ENCODE results near the gene PPFIA3.
"Not testable (repeated sequence)": the region's sequence is repeated elsewhere in the genome, so short reads cannot be mapped to it uniquely, and the experiment has no call there.

PPFIA3 gene

GRCh38 chr19:49125025-49125731 is 5.8 kb downstream of the PPFIA3 start:
- no peak for DNase-seq

GRCh38 chr19:49126575-49126974 is 7.2 kb downstream of the PPFIA3 start:
- DNase-seq = no peak

DNA sequence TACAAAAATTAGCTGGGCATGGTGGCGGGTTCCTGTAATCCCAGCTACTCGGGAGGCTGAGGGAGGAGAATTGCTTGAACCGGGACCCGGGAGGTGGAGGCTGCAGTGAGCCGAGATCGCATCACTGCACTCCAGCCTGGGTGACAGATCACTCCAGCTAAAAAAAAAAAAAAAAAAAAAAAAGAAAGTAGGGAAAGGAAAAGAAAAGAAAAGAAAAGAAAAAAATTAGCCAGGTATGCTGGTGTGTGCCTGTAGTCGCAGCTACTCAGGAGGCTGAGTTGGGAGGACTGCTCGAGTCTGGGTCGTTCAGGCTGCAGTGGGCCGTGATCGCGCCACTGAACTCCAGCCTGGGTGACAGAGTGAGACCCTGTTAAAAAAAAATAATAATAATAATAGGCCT is 7.9 kb downstream of the PPFIA3 start:
- DNase-seq = not testable (repeated sequence)

GRCh38 chr19:49127674-49128544 is 8.6 kb downstream of the PPFIA3 start:
- peak; percentile 95 for DNase-seq

DNA sequence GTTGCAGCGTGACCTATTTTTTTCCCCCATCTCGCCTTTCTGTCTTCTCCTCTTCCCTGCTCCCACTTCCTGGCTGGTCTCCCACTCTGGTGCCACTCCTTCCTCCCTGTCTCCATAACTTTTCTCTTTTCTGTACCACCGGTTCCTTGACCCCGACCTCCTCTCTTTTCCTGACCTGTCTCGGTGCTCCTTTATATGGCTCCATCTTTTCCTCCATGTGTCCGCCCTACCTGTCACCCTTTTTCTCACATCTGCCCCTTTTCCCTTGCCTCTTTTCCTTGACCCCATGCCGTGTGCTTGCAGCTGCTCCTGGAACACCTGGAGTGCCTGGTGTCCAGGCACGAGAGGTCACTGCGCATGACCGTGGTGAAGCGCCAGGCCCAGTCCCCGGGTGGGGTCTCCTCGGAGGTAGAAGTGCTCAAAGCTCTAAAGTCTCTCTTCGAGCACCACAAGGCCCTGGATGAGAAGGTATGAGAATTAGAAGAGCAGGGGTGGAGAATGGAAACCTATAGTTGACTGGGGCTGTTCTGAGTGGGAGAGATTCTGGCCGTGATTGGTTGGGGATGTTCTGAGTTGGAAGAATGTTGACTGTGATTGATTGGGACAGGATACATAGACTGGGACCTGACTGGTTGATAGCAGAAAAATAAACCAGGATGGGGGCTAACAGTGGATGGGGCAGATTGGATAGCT is 9.3 kb downstream of the PPFIA3 start:
- DNase-seq = no peak

- DNase-seq = no peak
Measured at GRCh38 chr19:49129238-49129583, 9.9 kb downstream of the PPFIA3 start.

DNA sequence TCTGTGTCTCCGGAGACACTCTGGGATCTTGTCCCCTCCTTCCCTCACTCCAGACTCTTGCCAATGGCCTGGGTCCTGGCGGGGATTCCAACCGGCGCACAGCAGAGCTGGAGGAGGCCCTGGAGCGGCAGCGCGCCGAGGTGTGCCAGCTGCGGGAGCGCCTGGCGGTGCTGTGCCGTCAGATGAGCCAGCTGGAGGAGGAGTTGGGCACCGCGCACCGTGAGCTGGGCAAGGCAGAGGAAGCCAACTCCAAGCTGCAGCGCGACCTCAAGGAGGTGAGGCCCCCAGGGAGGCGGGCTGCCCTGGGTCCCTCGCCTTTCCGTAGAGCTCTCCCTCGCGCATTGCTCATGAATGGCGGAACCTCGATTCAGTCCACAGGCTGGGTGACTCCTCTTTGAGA is 11.0 kb downstream of the PPFIA3 start:
- no peak for DNase-seq

- DNase-seq = peak; percentile 41
Measured at GRCh38 chr19:49132974-49133609, 13.7 kb downstream of the PPFIA3 start.

DNA sequence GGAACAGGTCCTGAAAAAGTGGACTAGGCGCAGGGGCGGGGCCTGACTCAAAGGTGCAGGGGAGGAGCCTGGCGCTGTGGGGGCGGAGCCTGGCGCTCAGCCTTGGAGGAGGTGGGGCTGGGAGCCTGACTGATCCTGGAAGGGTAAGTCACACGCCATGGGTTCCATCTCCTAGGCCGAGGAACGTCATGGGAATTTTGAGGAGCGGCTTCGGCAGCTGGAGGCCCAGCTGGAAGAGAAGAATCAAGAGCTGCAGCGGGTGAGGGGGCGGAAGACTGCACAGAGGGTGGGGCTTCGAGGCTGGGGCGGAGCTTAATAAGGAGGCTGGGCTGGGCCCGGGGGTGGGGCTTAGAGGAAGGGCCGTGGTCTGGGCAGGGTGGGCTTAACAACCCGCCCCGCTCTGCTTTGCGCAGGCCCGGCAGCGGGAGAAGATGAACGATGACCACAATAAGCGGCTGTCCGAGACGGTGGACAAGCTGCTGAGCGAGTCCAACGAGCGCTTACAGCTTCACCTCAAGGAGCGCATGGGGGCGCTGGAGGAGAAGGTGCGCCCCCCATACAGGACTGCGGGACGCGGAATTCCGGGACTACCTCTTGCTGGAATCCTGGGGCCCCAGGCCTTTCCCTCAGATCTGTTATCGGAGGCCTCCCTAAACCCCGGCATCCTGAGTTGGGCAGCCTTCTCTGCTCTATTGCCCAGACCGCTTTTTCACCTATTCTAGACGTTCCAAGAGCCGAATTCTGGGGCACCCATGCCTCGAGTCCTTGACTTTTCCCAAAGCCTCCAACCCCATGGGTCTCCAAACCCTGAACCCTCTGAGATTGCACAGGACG is 14.5 kb downstream of the PPFIA3 start:
- peak; percentile 68 for DNase-seq

GRCh38 chr19:49135686-49136085 is 16.3 kb downstream of the PPFIA3 start:
- DNase-seq = no peak

DNA sequence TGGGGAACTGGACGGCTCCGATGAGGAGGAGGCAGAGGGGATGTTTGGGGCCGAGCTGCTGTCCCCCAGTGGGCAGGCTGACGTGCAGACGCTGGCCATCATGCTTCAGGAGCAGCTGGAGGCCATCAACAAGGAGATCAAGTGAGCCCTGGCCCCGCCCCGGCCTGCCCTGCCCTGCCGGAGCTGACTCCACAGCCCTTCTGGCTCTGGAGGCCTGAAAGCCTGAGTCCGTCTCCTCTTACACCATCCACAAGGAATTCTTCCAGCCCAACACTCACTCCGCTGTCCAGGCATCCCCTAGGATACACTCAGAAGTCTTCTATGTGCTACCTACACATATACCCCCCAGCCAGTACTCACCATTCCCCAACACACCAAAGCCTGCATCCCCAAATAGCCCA is 17.4 kb downstream of the PPFIA3 start:
- no peak for DNase-seq

DNA sequence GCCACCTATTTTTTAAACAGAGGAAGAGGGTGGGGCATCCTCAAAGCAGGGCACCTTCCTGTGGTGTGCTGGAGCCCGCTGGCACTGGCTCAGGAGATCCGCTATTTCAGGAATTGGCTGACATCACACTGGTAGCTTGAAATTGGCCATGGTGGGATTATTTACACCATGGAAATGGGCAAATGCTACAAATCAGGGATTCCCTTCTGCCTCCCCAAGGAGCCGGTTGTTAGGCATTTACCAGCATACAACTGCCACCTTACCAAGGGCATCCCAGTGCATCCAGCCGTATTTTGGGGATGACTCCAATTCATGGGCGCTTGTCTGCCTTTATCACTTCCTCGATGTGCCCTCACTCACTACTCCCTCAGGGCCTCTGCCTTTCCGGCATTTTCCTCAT is 21.6 kb downstream of the PPFIA3 start:
- no peak for DNase-seq

DNA sequence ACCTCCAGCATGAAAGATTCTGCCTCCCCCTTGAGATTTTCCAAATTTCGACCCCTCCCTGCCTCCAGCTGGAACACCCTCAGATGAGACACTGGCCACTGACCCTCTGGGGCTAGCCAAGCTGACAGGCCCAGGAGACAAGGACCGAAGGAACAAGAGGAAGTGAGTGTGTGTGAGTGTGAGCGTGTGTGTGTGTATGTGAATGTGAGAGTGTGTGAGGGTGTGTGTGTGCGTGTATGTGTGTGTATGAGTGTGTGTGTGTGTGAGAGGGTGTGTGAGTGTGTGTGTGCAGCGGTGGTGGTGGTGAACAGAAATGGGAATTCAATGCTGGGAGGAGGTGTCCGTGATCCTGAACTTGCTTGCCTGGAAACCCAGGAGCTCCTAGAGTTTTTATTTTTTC is 22.0 kb downstream of the PPFIA3 start:
- no peak for DNase-seq

DNA sequence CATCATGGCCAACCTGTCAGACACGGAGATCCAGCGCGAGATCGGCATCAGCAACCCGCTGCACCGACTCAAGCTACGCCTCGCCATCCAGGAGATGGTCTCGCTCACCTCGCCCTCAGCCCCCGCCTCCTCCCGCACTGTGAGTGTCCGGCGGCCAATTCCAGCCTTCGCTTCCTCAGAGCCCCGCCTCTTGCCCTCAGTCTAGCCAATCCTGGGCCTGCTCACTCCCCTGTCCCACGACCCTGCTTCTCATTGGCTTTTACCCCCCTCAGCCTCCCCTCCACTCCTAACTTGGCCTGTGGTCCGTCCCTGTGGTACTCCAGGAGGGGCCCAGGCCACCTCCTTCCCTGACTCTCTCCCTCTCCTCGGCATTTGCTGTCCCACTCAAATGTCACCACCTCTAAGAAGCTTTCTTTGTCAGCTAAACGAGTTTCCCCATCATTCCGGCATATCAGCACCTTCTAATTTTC is 23.6 kb downstream of the PPFIA3 start:
- peak; percentile 87 for DNase-seq

DNA sequence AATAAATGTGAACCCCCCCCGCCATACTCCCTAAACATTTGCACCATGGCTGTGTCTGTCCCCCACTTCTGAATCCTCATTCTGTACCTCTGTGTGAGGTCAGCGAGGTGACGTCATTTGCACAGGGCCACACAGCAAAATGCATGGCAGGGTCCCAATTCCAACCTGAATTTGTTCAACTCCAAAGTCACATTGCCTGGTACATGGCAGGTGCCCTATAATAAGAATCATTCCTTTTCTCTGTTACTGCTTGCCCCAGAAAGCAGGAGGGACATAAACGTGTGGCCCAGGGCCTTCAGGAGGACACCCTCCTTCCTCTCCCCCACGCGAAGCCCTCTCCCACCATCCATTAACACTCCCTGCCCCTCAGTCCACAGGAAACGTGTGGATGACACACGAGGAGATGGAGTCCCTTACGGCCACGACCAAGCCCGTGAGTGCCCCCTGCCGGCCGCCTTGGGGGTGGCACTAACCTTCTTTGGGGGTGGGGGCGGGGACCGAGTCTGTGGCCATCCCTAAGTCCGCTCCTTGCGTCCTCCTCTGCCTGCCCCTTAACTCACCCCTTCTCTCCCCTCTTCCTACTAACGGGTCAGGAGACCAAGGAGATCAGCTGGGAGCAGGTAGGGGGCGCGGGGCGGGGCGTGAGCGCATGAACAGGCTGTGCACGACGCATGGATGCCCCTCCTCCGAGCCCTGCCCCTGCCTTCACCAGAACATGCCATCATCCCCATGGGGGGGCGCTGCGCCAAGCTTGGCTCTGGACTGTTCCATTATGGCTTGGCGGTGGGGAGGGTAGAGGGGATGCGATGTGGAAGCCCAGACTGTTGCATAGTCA is 26.4 kb downstream of the PPFIA3 start:
- peak; percentile 85 for DNase-seq

DNA sequence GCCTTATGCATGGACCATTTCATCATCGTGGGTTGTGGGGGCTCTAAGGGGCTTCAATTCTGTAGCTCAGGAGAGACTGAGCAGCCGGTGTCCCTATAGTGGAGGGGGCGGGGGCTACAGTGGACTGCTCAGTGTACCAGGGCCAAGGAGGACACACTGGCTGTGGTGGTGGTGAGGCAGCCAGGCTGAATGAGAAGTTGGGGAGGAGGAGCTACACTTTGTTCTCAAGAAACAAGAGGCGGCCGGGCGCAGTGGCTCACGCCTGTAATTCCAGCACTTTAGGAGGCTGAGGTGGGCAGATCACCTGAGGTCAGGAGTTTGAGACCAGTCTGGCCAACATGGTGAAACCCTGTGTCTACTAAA is 27.0 kb downstream of the PPFIA3 start:
- not testable (repeated sequence) for DNase-seq

- no peak for DNase-seq
Measured at GRCh38 chr19:49148044-49148682, 28.8 kb downstream of the PPFIA3 start.

DNA sequence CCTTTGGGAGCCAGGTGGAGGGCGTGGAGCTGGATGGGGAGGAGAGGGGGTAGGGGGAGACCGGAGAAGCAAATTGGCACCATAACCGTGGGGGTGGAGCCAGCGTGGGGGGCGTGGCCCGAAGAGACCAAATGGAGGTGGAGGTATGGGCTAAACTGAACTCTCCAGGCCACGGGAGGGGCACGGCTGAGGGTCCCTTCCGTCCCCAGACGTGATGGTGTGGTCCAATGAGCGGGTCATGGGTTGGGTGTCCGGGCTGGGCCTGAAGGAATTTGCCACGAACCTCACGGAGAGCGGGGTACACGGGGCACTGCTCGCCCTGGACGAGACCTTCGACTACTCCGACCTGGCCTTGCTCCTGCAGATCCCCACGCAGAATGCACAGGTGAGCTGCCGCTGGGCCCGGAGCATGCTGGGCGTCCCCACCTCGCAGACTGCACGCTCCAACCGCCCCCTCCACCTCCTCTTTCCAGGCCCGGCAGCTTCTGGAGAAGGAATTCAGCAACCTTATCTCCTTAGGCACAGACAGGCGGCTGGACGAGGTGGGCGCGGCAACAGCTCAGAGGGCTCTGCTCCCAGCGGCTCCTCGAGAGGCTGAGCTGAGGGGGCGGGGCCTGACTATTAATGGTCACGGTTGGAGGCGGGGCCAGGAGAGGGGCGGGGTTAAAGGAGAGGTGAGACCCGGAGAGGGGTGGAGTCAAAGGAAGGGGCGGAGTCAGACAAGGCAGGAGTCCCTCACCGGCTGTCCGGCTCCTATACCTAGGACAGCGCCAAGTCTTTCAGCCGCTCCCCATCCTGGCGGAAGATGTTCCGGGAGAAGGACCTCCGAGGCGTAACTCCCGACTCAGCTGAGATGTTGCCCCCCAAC is 29.7 kb downstream of the PPFIA3 start:
- peak; percentile 91 for DNase-seq

GRCh38 chr19:49149652-49150105 is 30.3 kb downstream of the PPFIA3 start:
- DNase-seq = no peak

Measured in stimulated activated CD4-positive, alpha-beta T cell treated with anti-CD3 and anti-CD28 coated beads, Interleukin-15, amount 100 ng/mL, for 24 hours (primary cell).